Measurements from ENCODE around the gene GBA2.

DNA sequence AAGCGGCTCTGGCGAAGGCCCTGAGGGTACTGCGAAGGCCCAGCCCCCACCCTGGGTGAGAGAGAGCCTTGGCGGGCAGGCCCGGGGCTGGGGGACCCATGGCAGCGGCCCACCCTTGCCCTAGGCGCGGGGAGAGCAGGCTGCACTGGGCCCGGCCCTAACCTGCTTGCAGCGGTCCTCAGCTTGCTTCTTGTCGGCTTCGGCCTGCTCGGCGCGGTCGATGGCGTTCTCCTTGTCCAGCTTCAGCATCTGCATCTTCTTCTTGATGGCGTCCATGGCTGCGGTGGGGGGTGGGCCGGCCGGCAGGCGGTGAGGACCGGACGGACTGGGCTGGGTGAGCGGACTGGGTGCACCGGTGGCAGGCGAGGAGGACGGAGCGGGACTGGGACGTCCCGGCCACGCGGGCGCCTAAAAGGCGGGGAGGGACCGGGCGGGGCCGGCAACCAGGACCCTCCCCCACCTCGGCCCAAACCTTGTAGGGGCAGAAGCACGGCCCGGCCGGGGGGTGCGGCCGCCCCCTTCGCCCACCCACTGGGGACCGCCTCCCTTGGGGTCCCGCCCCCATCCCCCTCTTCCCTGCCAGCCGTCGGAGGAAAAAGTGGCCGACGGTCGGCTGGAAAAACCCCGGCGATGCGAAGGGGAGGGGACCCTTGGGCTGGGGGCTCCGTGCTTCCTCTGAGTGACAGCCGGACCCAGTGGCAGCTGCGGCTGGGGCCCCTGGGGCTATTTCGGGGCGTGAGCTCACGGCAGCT is 59.3 kb downstream of the GBA2 start, which contains the start of gene TPM2:
- TF ChIP-seq EP300 (IDR thresholded peaks at IDR 0.05; ENCODE audit: borderline replicate concordance in 1 of 2, low read depth in 1 of 2, low read length in 1 of 2) (no peak), RAD21 (IDR thresholded peaks at IDR 0.05; ENCODE audit: low read length) (no peak), GATA2 (CRISPR knock-in tag; IDR thresholded peaks at IDR 0.05) (no peak), GABPA (IDR thresholded peaks at IDR 0.05; ENCODE audit: low read depth) (no peak), NFIC (IDR thresholded peaks at IDR 0.05; ENCODE audit: borderline replicate concordance) (no peak), SIN3A (IDR thresholded peaks at IDR 0.05; ENCODE audit: borderline replicate concordance, low read depth, low read length) (peak; percentile 21; the same call in 1 of the 2 replicates), TAF1 (IDR thresholded peaks at IDR 0.05; ENCODE audit: borderline replicate concordance, low read depth, low read length) (peak; percentile 67; the same call in 1 of the 2 replicates), TEAD4 (IDR thresholded peaks at IDR 0.05; ENCODE audit: borderline replicate concordance, insufficient read depth) (no peak)
- TF ChIP-seq, protein P1, sequence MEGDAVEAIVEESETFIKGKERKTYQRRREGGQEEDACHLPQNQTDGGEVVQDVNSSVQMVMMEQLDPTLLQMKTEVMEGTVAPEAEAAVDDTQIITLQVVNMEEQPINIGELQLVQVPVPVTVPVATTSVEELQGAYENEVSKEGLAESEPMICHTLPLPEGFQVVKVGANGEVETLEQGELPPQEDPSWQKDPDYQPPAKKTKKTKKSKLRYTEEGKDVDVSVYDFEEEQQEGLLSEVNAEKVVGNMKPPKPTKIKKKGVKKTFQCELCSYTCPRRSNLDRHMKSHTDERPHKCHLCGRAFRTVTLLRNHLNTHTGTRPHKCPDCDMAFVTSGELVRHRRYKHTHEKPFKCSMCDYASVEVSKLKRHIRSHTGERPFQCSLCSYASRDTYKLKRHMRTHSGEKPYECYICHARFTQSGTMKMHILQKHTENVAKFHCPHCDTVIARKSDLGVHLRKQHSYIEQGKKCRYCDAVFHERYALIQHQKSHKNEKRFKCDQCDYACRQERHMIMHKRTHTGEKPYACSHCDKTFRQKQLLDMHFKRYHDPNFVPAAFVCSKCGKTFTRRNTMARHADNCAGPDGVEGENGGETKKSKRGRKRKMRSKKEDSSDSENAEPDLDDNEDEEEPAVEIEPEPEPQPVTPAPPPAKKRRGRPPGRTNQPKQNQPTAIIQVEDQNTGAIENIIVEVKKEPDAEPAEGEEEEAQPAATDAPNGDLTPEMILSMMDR (IDR thresholded peaks at IDR 0.05), result no peak
- TF ChIP-seq, protein P2, sequence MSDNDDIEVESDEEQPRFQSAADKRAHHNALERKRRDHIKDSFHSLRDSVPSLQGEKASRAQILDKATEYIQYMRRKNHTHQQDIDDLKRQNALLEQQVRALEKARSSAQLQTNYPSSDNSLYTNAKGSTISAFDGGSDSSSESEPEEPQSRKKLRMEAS (IDR thresholded peaks at IDR 0.05; ENCODE audit: low read depth), result peak; percentile 29; the same call in 1 of the 2 replicates
- TF ChIP-seq, protein P3, sequence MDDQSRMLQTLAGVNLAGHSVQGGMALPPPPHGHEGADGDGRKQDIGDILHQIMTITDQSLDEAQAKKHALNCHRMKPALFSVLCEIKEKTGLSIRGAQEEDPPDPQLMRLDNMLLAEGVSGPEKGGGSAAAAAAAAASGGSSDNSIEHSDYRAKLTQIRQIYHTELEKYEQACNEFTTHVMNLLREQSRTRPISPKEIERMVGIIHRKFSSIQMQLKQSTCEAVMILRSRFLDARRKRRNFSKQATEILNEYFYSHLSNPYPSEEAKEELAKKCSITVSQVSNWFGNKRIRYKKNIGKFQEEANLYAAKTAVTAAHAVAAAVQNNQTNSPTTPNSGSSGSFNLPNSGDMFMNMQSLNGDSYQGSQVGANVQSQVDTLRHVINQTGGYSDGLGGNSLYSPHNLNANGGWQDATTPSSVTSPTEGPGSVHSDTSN (IDR thresholded peaks at IDR 0.05), result 0 out of 2 replicates have a peak, but pooled peaks have one; percentile 2
- TF ChIP-seq, protein P4, sequence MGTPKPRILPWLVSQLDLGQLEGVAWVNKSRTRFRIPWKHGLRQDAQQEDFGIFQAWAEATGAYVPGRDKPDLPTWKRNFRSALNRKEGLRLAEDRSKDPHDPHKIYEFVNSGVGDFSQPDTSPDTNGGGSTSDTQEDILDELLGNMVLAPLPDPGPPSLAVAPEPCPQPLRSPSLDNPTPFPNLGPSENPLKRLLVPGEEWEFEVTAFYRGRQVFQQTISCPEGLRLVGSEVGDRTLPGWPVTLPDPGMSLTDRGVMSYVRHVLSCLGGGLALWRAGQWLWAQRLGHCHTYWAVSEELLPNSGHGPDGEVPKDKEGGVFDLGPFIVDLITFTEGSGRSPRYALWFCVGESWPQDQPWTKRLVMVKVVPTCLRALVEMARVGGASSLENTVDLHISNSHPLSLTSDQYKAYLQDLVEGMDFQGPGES (IDR thresholded peaks at IDR 0.05; ENCODE audit: low read depth, low read length), result no peak
- TF ChIP-seq, protein P5, sequence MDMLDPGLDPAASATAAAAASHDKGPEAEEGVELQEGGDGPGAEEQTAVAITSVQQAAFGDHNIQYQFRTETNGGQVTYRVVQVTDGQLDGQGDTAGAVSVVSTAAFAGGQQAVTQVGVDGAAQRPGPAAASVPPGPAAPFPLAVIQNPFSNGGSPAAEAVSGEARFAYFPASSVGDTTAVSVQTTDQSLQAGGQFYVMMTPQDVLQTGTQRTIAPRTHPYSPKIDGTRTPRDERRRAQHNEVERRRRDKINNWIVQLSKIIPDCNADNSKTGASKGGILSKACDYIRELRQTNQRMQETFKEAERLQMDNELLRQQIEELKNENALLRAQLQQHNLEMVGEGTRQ (IDR thresholded peaks at IDR 0.05; ENCODE audit: borderline replicate concordance, low read depth, low read length), result no peak
- TF ChIP-seq, protein P6, sequence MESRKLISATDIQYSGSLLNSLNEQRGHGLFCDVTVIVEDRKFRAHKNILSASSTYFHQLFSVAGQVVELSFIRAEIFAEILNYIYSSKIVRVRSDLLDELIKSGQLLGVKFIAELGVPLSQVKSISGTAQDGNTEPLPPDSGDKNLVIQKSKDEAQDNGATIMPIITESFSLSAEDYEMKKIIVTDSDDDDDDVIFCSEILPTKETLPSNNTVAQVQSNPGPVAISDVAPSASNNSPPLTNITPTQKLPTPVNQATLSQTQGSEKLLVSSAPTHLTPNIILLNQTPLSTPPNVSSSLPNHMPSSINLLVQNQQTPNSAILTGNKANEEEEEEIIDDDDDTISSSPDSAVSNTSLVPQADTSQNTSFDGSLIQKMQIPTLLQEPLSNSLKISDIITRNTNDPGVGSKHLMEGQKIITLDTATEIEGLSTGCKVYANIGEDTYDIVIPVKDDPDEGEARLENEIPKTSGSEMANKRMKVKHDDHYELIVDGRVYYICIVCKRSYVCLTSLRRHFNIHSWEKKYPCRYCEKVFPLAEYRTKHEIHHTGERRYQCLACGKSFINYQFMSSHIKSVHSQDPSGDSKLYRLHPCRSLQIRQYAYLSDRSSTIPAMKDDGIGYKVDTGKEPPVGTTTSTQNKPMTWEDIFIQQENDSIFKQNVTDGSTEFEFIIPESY (IDR thresholded peaks at IDR 0.05; ENCODE audit: borderline replicate concordance, low read depth), result no peak

Measured in SK-N-SH (cell line).